Progenitor cell of endocrine pancreas (in vitro differentiated cells): ENCODE measurements around the gene RGL3. TPM values are rescaled to one million over a fixed set of nuclear protein-coding genes. Genes with fewer than 3 reads are reported as not detected.
"Not testable (repeated sequence)": the region's sequence is repeated elsewhere in the genome, so short reads cannot be mapped to it uniquely, and the experiment has no call there.

Experiments
- DNase-seq: peaks from one replicate; pipeline ENCODE4 v3.0.0; 2021; ENCODE audit warnings: low spot score; ENCODE audit not compliant: unreplicated experiment
- H3K27ac Mint-ChIP-seq: 2 replicates; pipeline ENCODE4 v1.8.0; 2021; ENCODE audit warnings: mild to moderate bottlenecking, moderate library complexity, mixed read lengths
- H3K27me3 Mint-ChIP-seq: 2 replicates; pipeline ENCODE4 v1.8.0; 2021; ENCODE audit warnings: mixed read lengths
- H3K36me3 Mint-ChIP-seq: 2 replicates; pipeline ENCODE4 v1.8.0; 2022; ENCODE audit warnings: mixed read lengths; ENCODE audit not compliant: insufficient read depth
- H3K4me1 Mint-ChIP-seq: 2 replicates; pipeline ENCODE4 v1.8.0; 2021; ENCODE audit warnings: low read depth, mixed read lengths
- H3K4me3 Mint-ChIP-seq: 2 replicates; pipeline ENCODE4 v1.8.0; 2021; ENCODE audit warnings: low read depth, mild to moderate bottlenecking, moderate library complexity, mixed read lengths
- H3K9me3 Mint-ChIP-seq: 2 replicates; pipeline ENCODE4 v1.8.0; 2021; ENCODE audit warnings: low read depth, mixed read lengths
- total RNA-seq: library from RNA; stranded (reverse); gene quantifications from 2 replicates; pipeline ENCODE4 v1.2.1, GENCODE V29; 2021
- TF ChIP-seq, protein P1 (sequence below): fragments of 200-600 bp; sonication (generic); IDR thresholded peaks from one replicate; pipeline ENCODE4 v1.5.0; 2021; ENCODE audit warnings: antibody characterized with exemption, mild to moderate bottlenecking; ENCODE audit not compliant: unreplicated experiment

Gene RGL3
- total RNA-seq, 1 donor from 2014 or later: 284 TPM

DNA sequence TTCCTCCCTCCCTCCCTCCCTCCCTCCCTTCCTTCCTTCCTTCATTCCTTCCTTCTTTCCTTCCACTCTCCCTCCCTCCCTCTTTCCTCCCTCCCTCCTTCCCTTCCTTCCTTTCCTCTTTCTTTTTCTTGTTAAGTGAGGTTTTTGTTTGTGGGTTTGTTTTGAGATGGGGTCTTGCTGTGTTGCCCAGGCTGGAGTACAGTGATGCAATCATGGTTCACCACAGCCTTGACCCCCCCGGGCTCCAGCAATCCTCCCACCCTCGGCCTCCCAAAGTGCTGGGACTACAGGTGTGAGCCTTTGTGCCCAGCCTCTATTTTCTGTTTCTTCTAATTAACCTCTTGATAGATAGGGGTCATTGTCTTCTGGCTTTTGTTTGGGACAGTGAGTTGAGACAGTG, 42.3 kb upstream of the RGL3 start:
- H3K9me3 Mint-ChIP-seq: no peaks in the 10 kb centered on the region
- TF ChIP-seq, protein P1, sequence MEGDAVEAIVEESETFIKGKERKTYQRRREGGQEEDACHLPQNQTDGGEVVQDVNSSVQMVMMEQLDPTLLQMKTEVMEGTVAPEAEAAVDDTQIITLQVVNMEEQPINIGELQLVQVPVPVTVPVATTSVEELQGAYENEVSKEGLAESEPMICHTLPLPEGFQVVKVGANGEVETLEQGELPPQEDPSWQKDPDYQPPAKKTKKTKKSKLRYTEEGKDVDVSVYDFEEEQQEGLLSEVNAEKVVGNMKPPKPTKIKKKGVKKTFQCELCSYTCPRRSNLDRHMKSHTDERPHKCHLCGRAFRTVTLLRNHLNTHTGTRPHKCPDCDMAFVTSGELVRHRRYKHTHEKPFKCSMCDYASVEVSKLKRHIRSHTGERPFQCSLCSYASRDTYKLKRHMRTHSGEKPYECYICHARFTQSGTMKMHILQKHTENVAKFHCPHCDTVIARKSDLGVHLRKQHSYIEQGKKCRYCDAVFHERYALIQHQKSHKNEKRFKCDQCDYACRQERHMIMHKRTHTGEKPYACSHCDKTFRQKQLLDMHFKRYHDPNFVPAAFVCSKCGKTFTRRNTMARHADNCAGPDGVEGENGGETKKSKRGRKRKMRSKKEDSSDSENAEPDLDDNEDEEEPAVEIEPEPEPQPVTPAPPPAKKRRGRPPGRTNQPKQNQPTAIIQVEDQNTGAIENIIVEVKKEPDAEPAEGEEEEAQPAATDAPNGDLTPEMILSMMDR: no peak
- no peak overlapping the region for H3K27ac Mint-ChIP-seq
- no peaks in the 10 kb centered on the region for H3K36me3 Mint-ChIP-seq
- no peaks in the 10 kb centered on the region for H3K4me1 Mint-ChIP-seq
- H3K4me3 Mint-ChIP-seq: no peak overlapping the region
- H3K27me3 Mint-ChIP-seq: no peaks in the 10 kb centered on the region
- no peak for DNase-seq

DNA sequence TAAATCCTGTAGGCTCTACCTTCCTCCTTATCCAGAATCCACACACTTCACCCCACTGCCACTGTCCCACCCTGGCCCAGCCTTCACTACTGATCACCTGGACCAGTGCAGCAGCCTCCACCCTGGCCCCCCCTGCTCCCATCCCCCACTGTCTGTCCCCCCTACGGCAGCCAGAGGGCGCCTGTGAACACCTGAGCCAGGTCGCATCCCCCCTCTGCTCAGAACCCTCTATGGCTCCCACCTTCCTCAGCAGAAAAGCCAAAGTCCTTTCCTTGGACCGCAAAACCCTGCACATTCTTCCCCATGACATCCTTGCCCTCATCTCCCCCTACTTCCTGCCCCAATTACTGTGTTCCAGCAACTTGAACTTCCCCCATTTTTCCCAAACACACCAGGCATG, 41.1 kb upstream of the RGL3 start:
- Mint-ChIP-seq H3K4me1 (no peaks in the 10 kb centered on the region), H3K4me3 (no peak overlapping the region), H3K9me3 (no peaks in the 10 kb centered on the region), H3K36me3 (no peaks in the 10 kb centered on the region), H3K27me3 (no peaks in the 10 kb centered on the region), H3K27ac (no peak overlapping the region)
- TF ChIP-seq, protein P1: peak; percentile 29
- DNase-seq: no peak

DNA sequence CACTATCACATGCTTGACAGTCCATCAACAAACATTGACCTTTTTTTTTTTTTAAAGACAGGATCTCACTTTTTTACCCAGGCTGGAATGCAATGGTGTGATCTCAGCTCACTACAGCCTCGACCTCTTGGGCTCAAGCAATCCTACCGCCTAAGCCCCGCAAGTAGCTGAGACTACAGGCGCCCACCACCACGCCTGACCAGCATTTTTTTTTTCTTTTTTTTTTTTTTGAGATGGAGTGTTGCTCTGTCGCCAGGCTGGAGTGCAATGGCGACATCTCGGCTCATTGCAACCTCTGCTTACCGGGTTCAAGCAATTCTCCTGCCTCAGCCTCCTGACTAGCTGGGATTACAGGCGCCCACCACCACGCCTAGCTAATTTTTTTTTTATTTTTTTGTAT, 39.8 kb upstream of the RGL3 start:
- not testable (repeated sequence) for H3K9me3 Mint-ChIP-seq, H3K4me3 Mint-ChIP-seq, H3K4me1 Mint-ChIP-seq, DNase-seq, H3K27ac Mint-ChIP-seq, H3K36me3 Mint-ChIP-seq, H3K27me3 Mint-ChIP-seq

DNA sequence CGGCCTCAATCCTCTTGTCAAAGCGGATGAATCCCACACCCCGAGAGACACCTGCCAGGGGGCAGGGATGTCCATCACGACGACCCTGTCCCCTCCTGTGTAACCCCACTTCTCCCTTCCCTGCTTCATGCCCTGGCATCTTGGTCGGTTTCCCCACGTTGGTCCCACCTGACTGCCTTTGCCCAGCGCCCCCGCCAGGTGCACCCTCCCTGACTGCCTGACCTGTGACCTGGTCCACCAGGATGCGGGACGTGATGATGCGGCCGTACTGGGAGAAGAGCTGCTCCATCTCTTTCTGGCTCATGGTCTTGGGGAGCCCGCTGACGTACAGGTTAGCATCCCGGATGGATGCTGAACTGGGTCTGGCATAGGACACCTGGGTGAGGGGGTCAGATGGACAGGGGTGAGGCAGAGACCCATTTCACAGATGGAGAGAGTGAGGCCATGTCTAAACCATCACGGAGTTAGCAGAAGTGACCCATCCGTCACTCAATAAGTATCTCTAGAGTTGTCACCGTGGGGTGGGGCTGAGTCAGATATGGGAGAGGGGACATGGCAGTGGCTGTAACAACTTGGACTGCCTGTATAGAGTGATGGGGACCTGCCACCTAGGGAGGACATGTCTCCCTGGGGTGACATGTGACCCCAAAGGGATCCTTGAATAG, 39.3 kb upstream of the RGL3 start:
- no peaks in the 10 kb centered on the region for H3K36me3 Mint-ChIP-seq
- no peak for DNase-seq
- peak overlapping the region; percentile 7 for H3K27ac Mint-ChIP-seq
- H3K4me3 Mint-ChIP-seq: no peak overlapping the region
- H3K4me1 Mint-ChIP-seq: no peaks in the 10 kb centered on the region
- H3K9me3 Mint-ChIP-seq: no peaks in the 10 kb centered on the region
- TF ChIP-seq, protein P1: no peak
- H3K27me3 Mint-ChIP-seq: no peaks in the 10 kb centered on the region

DNA sequence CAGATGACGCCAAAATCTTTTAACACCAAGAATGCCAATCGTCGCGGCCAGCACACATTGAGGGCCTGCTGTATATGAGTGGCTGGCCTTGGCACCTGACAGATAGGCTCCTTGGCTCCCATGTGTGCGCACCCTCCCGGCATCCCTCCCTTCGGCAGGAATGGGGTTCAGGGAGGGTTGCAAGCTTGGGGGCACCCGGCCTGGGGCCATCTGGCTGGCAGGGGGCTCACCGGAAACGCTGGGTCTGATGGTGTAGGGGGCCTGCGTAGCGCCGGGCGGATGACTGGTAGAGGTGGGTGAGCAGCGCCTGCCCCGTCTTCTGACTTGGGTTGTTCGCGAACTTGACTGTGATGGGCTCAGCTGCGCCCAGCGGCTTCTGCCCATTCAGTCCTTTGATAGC, 38.7 kb upstream of the RGL3 start:
- H3K27me3 Mint-ChIP-seq: no peaks in the 10 kb centered on the region
- no peaks in the 10 kb centered on the region for H3K4me1 Mint-ChIP-seq
- no peak overlapping the region for H3K27ac Mint-ChIP-seq
- no peaks in the 10 kb centered on the region for H3K9me3 Mint-ChIP-seq
- H3K36me3 Mint-ChIP-seq: no peaks in the 10 kb centered on the region
- TF ChIP-seq, protein P1: no peak
- no peak overlapping the region for H3K4me3 Mint-ChIP-seq
- no peak for DNase-seq

DNA sequence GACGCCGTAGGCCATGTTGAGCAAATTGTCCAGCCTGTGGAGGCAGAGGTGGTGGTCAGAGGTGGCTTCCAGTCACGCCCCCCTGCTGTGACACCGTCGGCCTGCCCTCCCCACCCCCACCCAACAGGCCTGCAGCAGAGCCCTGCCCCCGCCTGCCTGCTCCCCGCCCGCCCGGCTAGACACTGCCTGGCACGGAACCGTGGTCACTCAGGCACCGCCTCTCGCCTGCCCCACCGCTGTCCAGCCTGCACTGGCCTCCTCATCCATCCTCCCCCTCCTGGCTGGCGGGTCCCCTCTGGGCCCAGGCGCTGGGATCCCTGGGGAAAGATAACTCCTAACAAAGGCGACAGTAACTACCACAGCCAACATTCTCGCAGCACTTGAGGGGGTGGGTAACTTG, 38.0 kb upstream of the RGL3 start:
- no peak overlapping the region for H3K27ac Mint-ChIP-seq
- no peaks in the 10 kb centered on the region for H3K27me3 Mint-ChIP-seq
- no peaks in the 10 kb centered on the region for H3K4me1 Mint-ChIP-seq
- TF ChIP-seq, protein P1: no peak
- DNase-seq: no peak
- no peaks in the 10 kb centered on the region for H3K36me3 Mint-ChIP-seq
- no peak overlapping the region for H3K4me3 Mint-ChIP-seq
- no peaks in the 10 kb centered on the region for H3K9me3 Mint-ChIP-seq
